Keratinocyte (primary cell): ENCODE results near the gene PDZD2. TPM values are rescaled to one million over a fixed set of nuclear protein-coding genes. Genes with fewer than 3 reads are reported as not detected.
"Not testable (repeated sequence)": the region's sequence is repeated elsewhere in the genome, so short reads cannot be mapped to it uniquely, and the experiment has no call there.

Experiments used
- DNase-seq: peaks from one replicate; pipeline ENCODE4 v3.0.0-alpha.2; 2011; ENCODE audit warnings: low read depth, missing footprints, low spot score
- FAIRE-seq: peaks from 2 replicates; lab custom pipeline; 2011; peaks lifted over from hg19 to GRCh38; lab: Jason Lieb, UNC
- H2AFZ ChIP-seq: 2 replicates; pipeline ENCODE4 v1.6.0; 2012; ENCODE audit warnings: low read length, control low read depth, inconsistent platforms; ENCODE audit not compliant: control insufficient read depth
- H3K27ac ChIP-seq: 2 replicates; pipeline ENCODE4 v1.5.1; 2011; ENCODE audit warnings: low read length; ENCODE audit not compliant: control insufficient read depth, insufficient read depth
- H3K27me3 ChIP-seq: 3 replicates; pipeline ENCODE4 v1.6.0; 2011; ENCODE audit warnings: low read length; ENCODE audit not compliant: control insufficient read depth, insufficient read depth; ENCODE audit errors: extremely low read depth
- H3K36me3 ChIP-seq, 2 experiments: 2 replicates in 1 of 2; 3 replicates in 1 of 2; pipeline ENCODE4 v1.5.1; 2011; ENCODE audit warnings: low read length in 2 of 2, mild to moderate bottlenecking in 1 of 2; ENCODE audit not compliant: control insufficient read depth in 2 of 2, insufficient read depth in 2 of 2; ENCODE audit errors: extremely low read depth in 1 of 2
- H3K4me1 ChIP-seq: 3 replicates; pipeline ENCODE4 v1.5.1; 2011; ENCODE audit warnings: low read length; ENCODE audit not compliant: control insufficient read depth, insufficient read depth; ENCODE audit errors: extremely low read depth
- H3K4me2 ChIP-seq: 3 replicates; pipeline ENCODE4 v1.6.0; 2011; ENCODE audit warnings: low read depth, low read length; ENCODE audit not compliant: control insufficient read depth, insufficient read depth; ENCODE audit errors: extremely low read depth
- H3K4me3 ChIP-seq, 3 experiments: fragments of 200-600 bp in 1 of 3; sonication (generic) in 1 of 3; 2 replicates in 2 of 3; 3 replicates in 1 of 3; pipeline ENCODE4 v1.5.1; 2011 to 2016; ENCODE audit warnings: low read length in 3 of 3, mild to moderate bottlenecking in 3 of 3, control low read depth in 2 of 3, inconsistent platforms in 1 of 3, low read depth in 1 of 3, mixed read lengths in 1 of 3, mixed run types in 1 of 3, moderate library complexity in 1 of 3; ENCODE audit not compliant: control insufficient read depth in 2 of 3, insufficient read depth in 2 of 3; ENCODE audit errors: extremely low read depth in 1 of 3
- H3K79me2 ChIP-seq: 2 replicates; pipeline ENCODE4 v1.6.0; 2012; ENCODE audit warnings: low read length; ENCODE audit not compliant: control insufficient read depth, insufficient read depth
- H3K9ac ChIP-seq: 3 replicates; pipeline ENCODE4 v1.6.0; 2011; ENCODE audit warnings: low read length; ENCODE audit not compliant: control insufficient read depth, insufficient read depth; ENCODE audit errors: extremely low read depth
- H3K9me1 ChIP-seq: 3 replicates; pipeline ENCODE4 v1.6.0; 2011; ENCODE audit warnings: low read length; ENCODE audit not compliant: control insufficient read depth, insufficient read depth; ENCODE audit errors: extremely low read depth
- H3K9me3 ChIP-seq: 2 replicates; pipeline ENCODE4 v1.5.1; 2012; ENCODE audit warnings: low read depth, low read length; ENCODE audit not compliant: control insufficient read depth
- H4K20me1 ChIP-seq: 3 replicates; pipeline ENCODE4 v1.6.0; 2011; ENCODE audit warnings: low read length; ENCODE audit not compliant: control insufficient read depth, insufficient read depth; ENCODE audit errors: extremely low read depth
- EZH2 ChIP-seq: IDR thresholded peaks from one replicate; pipeline ENCODE4 v1.6.1; 2012; ENCODE audit warnings: inconsistent platforms, mild to moderate bottlenecking, low read length, moderate library complexity
- dilution Hi-C: fragments of 300-500 bp; cut with MboI; formaldehyde crosslinking; loops from one replicate; pipeline ENCODE4 v1.7.0; 2020; ENCODE audit warnings: low sequenced_read_pairs; ENCODE audit not compliant: extremely low pct_ligation_motif_present
- polyA plus RNA-seq, 5 experiments: library from polyadenylated mRNA; depleted of rRNA in 3 of 5; stranded (reverse) in 3 of 5; stranded (forward) in 1 of 5; unstranded in 1 of 5; fragments of >200 nt; gene quantifications; 1 replicate in 1 of 5; 2 replicates in 3 of 5; 3 replicates in 1 of 5; pipeline versions ENCODE4 v1.2.1 to v1.2.3, GENCODE V29; 2011 to 2012; ENCODE audit warnings: missing spikeins in 2 of 5, low read depth in 1 of 5, low replicate concordance in 1 of 5
- TF ChIP-seq, protein P1 (sequence below), 3 experiments: IDR thresholded peaks in 1 of 3; conservative IDR thresholded peaks in 1 of 3; optimal IDR thresholded peaks in 1 of 3; 2 replicates in 2 of 3; 3 replicates in 1 of 3; pipeline versions ENCODE3 to v1.5.1; 2011; ENCODE audit warnings: low read length in 3 of 3, mild to moderate bottlenecking in 3 of 3, moderate library complexity in 2 of 3, control low read depth in 1 of 3, inconsistent platforms in 1 of 3; ENCODE audit not compliant: insufficient read depth in 2 of 3; ENCODE audit errors: extremely low read depth in 1 of 3

PDZD2 gene
- polyA plus RNA-seq, 1 donor (not counting 4 experiments of a cell fraction or from before 2014, with no cell fraction given): 7.3 TPM

- DNase-seq: no peak
- Histone ChIP-seq H3K79me2 (no peaks in the 10 kb centered on the region), H3K27ac (no peak overlapping the region), H3K36me3 (no peaks in the 10 kb centered on the region), H3K4me2 (no peak overlapping the region), H3K4me1 (no peaks in the 10 kb centered on the region), H3K9ac (no peak overlapping the region), H2AFZ (no peak overlapping the region), H3K4me3 (no peak overlapping the region), H4K20me1 (no peaks in the 10 kb centered on the region), H3K27me3 (no peaks in the 10 kb centered on the region), H3K9me1 (no peaks in the 10 kb centered on the region), H3K9me3 (no peaks in the 10 kb centered on the region)
- TF ChIP-seq, protein P1, sequence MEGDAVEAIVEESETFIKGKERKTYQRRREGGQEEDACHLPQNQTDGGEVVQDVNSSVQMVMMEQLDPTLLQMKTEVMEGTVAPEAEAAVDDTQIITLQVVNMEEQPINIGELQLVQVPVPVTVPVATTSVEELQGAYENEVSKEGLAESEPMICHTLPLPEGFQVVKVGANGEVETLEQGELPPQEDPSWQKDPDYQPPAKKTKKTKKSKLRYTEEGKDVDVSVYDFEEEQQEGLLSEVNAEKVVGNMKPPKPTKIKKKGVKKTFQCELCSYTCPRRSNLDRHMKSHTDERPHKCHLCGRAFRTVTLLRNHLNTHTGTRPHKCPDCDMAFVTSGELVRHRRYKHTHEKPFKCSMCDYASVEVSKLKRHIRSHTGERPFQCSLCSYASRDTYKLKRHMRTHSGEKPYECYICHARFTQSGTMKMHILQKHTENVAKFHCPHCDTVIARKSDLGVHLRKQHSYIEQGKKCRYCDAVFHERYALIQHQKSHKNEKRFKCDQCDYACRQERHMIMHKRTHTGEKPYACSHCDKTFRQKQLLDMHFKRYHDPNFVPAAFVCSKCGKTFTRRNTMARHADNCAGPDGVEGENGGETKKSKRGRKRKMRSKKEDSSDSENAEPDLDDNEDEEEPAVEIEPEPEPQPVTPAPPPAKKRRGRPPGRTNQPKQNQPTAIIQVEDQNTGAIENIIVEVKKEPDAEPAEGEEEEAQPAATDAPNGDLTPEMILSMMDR (optimal IDR thresholded peaks at IDR 0.05 in 1 of 3, IDR thresholded peaks at IDR 0.05 in 1 of 3, conservative IDR thresholded peaks at IDR 0.05 in 1 of 3; ENCODE audit: extremely low read depth in 1 of 3, insufficient read depth in 2 of 3, low read length in 3 of 3): no peak
- no peak for TF ChIP-seq EZH2
- FAIRE-seq: no peak
- dilution Hi-C loops: no loop called here
Observed at GRCh38 chr5:31688515-31689092, 49.7 kb downstream of the PDZD2 start.

DNA sequence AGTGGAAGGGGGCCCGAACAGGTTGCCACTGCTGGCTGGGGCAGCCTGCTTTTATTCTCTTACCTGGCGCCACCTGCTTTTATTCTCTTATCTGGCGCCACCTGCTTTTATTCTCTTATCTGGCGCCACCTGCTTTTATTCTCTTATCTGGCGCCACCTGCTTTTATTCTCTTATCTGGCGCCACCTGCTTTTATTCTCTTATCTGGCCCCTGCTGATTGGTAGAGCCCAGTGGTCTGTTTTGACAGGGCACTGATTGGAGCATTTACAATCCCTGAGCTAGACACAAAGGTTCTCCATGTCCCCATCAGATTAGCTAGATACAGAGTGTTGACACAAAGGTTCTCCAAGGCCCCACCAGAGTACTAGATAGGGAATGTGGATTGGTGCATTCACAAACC is 52.5 kb downstream of the PDZD2 start:
- dilution Hi-C loops, DNase-seq, H3K4me2 ChIP-seq, H3K4me3 ChIP-seq, FAIRE-seq, H3K9me1 ChIP-seq, H4K20me1 ChIP-seq, H3K4me1 ChIP-seq, H3K27ac ChIP-seq, H3K36me3 ChIP-seq, H2AFZ ChIP-seq, H3K79me2 ChIP-seq, H3K9me3 ChIP-seq, H3K9ac ChIP-seq, H3K27me3 ChIP-seq: not testable (repeated sequence)
